HFFc6 (cell line): ENCODE results near the gene KLC4. TPM values are rescaled to one million over a fixed set of nuclear protein-coding genes. Genes with fewer than 3 reads are reported as not detected.

ENCODE experiments used
- DNase-seq: peaks from one replicate; pipeline ENCODE4 v3.0.0-alpha.2; 2018
- H3K27ac Mint-ChIP-seq: 2 replicates; pipeline ENCODE4 v1.8.0; 2020; ENCODE audit warnings: mild to moderate bottlenecking, mixed read lengths
- H3K27me3 Mint-ChIP-seq: 2 replicates; pipeline ENCODE4 v1.8.0; 2021; ENCODE audit warnings: mild to moderate bottlenecking, moderate library complexity, mixed read lengths; ENCODE audit not compliant: insufficient read depth
- H3K36me3 Mint-ChIP-seq: 2 replicates; pipeline ENCODE4 v1.8.0; 2021; ENCODE audit warnings: low read depth, mixed read lengths
- H3K4me1 Mint-ChIP-seq: 2 replicates; pipeline ENCODE4 v1.8.0; 2020; ENCODE audit warnings: low read depth, mixed read lengths
- H3K4me3 Mint-ChIP-seq: 2 replicates; pipeline ENCODE4 v1.8.0; 2020; ENCODE audit warnings: mild to moderate bottlenecking, moderate library complexity, mixed read lengths
- H3K9me3 Mint-ChIP-seq: 2 replicates; pipeline ENCODE4 v1.8.0; 2020; ENCODE audit warnings: mild to moderate bottlenecking, mixed read lengths
- total RNA-seq, 6 experiments: library from RNA; stranded (reverse); fragmentation: NEBNext Ultra II Directional; extraction: Animal tissue kit (Norgen Biotek cat#: 25700); gene quantifications; 2 replicates in 1 of 6; 3 replicates in 5 of 6; pipeline ENCODE4 v1.2.3, GENCODE V29; 2021
- TF ChIP-seq, protein P1 (sequence below): fragments of 200-600 bp; sonication (generic); IDR thresholded peaks from 2 replicates; pipeline ENCODE4 v1.5.0; 2021; ENCODE audit warnings: antibody characterized with exemption, mild to moderate bottlenecking

The KLC4 gene
- total RNA-seq, 6 experiments from 2014 or later: 10.7 to 12.6 (median 11.8) TPM

DNA sequence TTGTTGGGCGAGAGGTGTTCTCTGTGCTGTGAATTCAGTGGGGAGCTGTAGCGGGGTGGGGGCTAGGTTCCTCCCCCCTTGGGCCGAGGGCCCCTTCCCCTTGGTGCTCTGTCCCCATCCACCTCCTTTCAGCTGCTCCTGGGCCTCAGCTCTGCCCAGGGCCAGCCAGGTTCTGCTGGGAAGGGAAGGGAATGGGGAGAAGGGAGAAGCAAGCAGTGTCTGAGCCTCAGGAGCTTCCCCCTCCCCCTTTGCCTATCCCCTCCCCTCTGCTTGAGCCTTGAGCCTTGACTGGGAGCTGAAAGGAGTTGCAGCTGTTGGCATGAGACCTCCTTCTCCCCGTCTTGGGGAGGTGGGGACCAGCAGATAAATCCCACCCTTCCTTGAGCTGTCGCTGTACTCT is 38.6 kb upstream of the KLC4 start:
- TF ChIP-seq, protein P1, sequence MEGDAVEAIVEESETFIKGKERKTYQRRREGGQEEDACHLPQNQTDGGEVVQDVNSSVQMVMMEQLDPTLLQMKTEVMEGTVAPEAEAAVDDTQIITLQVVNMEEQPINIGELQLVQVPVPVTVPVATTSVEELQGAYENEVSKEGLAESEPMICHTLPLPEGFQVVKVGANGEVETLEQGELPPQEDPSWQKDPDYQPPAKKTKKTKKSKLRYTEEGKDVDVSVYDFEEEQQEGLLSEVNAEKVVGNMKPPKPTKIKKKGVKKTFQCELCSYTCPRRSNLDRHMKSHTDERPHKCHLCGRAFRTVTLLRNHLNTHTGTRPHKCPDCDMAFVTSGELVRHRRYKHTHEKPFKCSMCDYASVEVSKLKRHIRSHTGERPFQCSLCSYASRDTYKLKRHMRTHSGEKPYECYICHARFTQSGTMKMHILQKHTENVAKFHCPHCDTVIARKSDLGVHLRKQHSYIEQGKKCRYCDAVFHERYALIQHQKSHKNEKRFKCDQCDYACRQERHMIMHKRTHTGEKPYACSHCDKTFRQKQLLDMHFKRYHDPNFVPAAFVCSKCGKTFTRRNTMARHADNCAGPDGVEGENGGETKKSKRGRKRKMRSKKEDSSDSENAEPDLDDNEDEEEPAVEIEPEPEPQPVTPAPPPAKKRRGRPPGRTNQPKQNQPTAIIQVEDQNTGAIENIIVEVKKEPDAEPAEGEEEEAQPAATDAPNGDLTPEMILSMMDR: no peak
- H3K27me3 Mint-ChIP-seq: no peaks in the 10 kb centered on the region; the same call in none of the 2 replicates
- peak overlapping the region; percentile 66 for H3K27ac Mint-ChIP-seq
- H3K4me3 Mint-ChIP-seq: peak overlapping the region; percentile 100
- no peak for DNase-seq
- H3K9me3 Mint-ChIP-seq: no peaks in the 10 kb centered on the region
- peaks cover 29% of the 10 kb centered on the region for H3K36me3 Mint-ChIP-seq
- H3K4me1 Mint-ChIP-seq: peaks cover 39% of the 10 kb centered on the region

DNA sequence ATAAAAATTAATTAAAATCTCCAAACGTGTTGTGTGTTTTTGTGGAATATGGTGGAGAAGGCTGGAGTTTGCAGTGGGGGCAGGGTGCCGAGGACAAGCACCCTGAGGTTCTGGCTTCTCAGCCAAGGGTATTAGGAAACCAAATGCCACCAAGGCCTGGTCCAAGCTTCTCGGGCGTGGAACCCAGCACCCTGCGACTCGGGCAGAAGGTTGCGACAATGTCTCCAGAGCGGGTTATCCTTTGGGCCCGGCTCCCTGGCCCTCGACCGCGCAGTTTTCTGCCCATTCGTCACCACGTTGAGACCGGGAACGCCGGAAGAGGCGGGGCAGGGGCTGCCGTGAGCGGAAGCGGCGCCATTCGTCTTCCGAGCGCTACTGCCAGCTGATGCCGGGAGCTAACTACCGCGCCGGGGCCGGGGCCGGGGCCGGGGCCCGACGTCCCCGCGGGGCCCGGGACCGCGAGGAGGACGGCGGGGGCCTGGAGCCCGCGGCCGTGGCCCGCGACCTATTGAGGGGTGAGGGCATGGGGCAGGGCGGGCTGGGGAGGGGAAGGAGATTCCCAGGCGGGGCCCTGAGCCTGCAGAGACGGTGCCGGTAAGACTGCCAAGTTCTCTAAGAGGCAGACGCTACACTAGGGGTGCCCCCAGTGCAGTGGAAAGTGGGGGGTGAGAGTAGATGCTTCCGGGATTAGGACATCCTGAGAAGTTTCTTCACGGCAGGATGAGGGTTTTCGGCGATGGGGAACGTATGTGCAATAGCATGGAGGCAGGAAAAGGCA is 38.0 kb upstream of the KLC4 start, which contains the start of gene RRP36:
Gene RRP36, plus strand, starts transcription at position 354 of the 778 bp plus-strand sequence. Its CDS starts 32 bp downstream, at position 386.
- TF ChIP-seq, protein P1: no peak
- DNase-seq: peak; percentile 66
- Mint-ChIP-seq H3K27ac (peak within 1 kb of the TSS; percentile 94), H3K27me3 (no peaks in the 10 kb centered on the region; the same call in 1 of the 2 replicates), H3K4me1 (peaks cover 33% of the 10 kb centered on the region), H3K9me3 (no peaks in the 10 kb centered on the region), H3K36me3 (peaks cover 30% of the 10 kb centered on the region), H3K4me3 (peak within 1 kb of the TSS; percentile 100)

DNA sequence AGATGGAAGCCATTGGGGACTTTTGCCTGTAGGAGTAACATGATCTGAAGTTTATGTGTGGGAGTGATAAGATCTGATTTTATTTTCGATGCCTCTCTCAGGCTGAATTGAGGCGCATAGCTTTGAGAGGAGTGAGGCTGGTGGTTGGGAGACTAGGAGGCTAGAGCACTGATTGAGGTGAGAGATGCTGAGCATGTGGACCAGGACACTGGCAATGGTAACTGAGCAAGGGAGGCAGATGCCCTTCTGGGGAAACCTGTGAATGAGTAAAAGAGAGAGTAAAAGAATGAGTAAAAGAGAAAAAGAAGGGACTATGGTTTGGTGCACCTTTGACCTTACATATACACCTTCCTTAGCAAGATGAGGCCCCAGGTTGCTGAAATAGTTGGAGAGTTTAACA is 35.0 kb upstream of the KLC4 start:
- no peaks in the 10 kb centered on the region; the same call in 1 of the 2 replicates for H3K27me3 Mint-ChIP-seq
- TF ChIP-seq, protein P1: no peak
- peak overlapping the region; percentile 27 for H3K4me3 Mint-ChIP-seq
- H3K36me3 Mint-ChIP-seq: peaks cover 27% of the 10 kb centered on the region
- no peaks in the 10 kb centered on the region for H3K9me3 Mint-ChIP-seq
- no peak for DNase-seq
- H3K4me1 Mint-ChIP-seq: peaks cover 22% of the 10 kb centered on the region
- H3K27ac Mint-ChIP-seq: peak overlapping the region; percentile 42

DNA sequence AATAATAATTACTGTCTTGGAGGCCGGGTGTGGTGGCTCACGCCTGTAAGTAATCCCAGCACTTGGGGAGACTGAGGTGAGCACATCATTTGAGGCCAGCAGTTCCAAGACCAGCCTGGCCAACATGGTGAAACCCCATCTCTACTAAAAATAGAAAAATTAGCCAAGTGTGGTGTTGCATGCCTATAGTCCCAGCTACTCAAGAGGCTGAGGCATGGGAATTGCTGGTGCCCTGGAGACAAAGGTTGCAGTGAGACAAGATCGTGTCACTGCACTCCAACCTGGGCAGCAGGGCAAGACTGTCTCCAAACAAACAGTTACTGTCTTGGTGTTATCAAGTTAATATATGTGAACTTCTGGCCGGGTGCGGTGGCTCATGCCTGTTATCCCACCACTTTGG is 33.1 kb upstream of the KLC4 start:
- Mint-ChIP-seq H3K4me3 (no peak overlapping the region), H3K9me3 (no peaks in the 10 kb centered on the region), H3K4me1 (peaks cover 10% of the 10 kb centered on the region), H3K36me3 (peaks cover 27% of the 10 kb centered on the region), H3K27ac (no peak overlapping the region), H3K27me3 (no peaks in the 10 kb centered on the region; the same call in 1 of the 2 replicates)
- TF ChIP-seq, protein P1: no peak
- no peak for DNase-seq

DNA sequence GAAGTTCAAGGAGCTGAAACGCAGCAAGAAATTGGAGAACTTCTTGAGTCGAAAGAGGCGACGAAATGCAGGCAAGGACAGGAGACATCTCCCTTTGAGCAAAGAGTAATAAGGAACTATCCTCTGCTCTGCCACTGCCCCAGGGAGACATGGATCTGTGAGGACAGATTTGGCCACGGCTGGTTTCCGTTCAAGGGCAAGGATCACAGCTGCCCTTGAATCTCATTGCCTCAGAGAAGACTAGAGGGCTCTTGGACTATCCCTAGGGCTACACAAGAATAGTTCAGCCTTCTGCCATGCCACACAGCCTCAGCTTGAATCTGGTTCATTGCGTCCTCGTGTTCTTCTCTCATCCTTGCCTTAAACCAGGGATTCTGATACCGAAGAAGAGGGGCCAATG is 30.3 kb upstream of the KLC4 start:
- no peaks in the 10 kb centered on the region for H3K9me3 Mint-ChIP-seq
- H3K4me3 Mint-ChIP-seq: no peak overlapping the region
- H3K27ac Mint-ChIP-seq: no peak overlapping the region
- DNase-seq: no peak
- TF ChIP-seq, protein P1: no peak
- H3K27me3 Mint-ChIP-seq: 0 out of 2 replicates have a peak, but pooled peaks cover 2% of the 10 kb centered on the region
- H3K4me1 Mint-ChIP-seq: peaks cover 6% of the 10 kb centered on the region
- H3K36me3 Mint-ChIP-seq: peaks cover 34% of the 10 kb centered on the region
